Mesendoderm (in vitro differentiated cells): ENCODE results near the gene HTR6.

ENCODE experiments used
- DNase-seq: peaks from one replicate; pipeline ENCODE4 v3.0.0; 2013
- H2AK5ac ChIP-seq: 2 replicates; pipeline ENCODE4 v1.6.1; 2013; ENCODE audit warnings: low read length, inconsistent platforms
- H2BK120ac ChIP-seq: 2 replicates; pipeline ENCODE4 v1.6.1; 2013; ENCODE audit warnings: low read depth, mild to moderate bottlenecking, low read length, moderate library complexity, mixed read lengths
- H2BK15ac ChIP-seq: replicated peaks from 2 replicates; pipeline ENCODE4 v1.6.1; 2013; ENCODE audit warnings: low read depth, mild to moderate bottlenecking, moderate library complexity
- H2BK5ac ChIP-seq: 2 replicates; pipeline ENCODE4 v1.6.1; 2013; ENCODE audit warnings: low read length, inconsistent platforms
- H3K18ac ChIP-seq: 2 replicates; pipeline ENCODE4 v1.6.1; 2013; ENCODE audit warnings: mild to moderate bottlenecking, low read length, mixed read lengths
- H3K23ac ChIP-seq: one replicate; pipeline ENCODE4 v1.6.1; 2013; ENCODE audit warnings: low read length
- H3K27ac ChIP-seq: 2 replicates; pipeline ENCODE4 v1.5.1; 2013; ENCODE audit warnings: low read depth, mild to moderate bottlenecking, inconsistent platforms, low read length, moderate library complexity
- H3K27me3 ChIP-seq: 2 replicates; pipeline ENCODE4 v1.6.1; 2013; ENCODE audit warnings: low read length, control low read depth, mild to moderate bottlenecking, inconsistent platforms; ENCODE audit not compliant: insufficient read depth, poor library complexity
- H3K36me3 ChIP-seq: 2 replicates; pipeline ENCODE4 v1.6.1; 2013; ENCODE audit warnings: low read length, inconsistent platforms; ENCODE audit not compliant: control insufficient read depth, insufficient read depth
- H3K4ac ChIP-seq: one replicate; pipeline ENCODE4 v1.6.1; 2013; ENCODE audit warnings: low read depth, mild to moderate bottlenecking, low read length, moderate library complexity
- H3K4me1 ChIP-seq: 2 replicates; pipeline ENCODE4 v1.6.1; 2013; ENCODE audit warnings: low read depth, low read length, inconsistent platforms; ENCODE audit not compliant: control insufficient read depth
- H3K4me2 ChIP-seq: 2 replicates; pipeline ENCODE4 v1.6.1; 2013; ENCODE audit warnings: low read length
- H3K4me3 ChIP-seq: 2 replicates; pipeline ENCODE4 v1.5.1; 2013; ENCODE audit warnings: mild to moderate bottlenecking, low read length
- H3K56ac ChIP-seq: one replicate; pipeline ENCODE4 v1.6.1; 2013; ENCODE audit warnings: low read length
- H3K79me1 ChIP-seq: 2 replicates; pipeline ENCODE4 v1.6.1; 2013; ENCODE audit warnings: low read length, inconsistent platforms
- H3K79me2 ChIP-seq: 2 replicates; pipeline ENCODE4 v1.6.1; 2013; ENCODE audit warnings: mild to moderate bottlenecking, low read length; ENCODE audit not compliant: control insufficient read depth, insufficient read depth
- H3K9ac ChIP-seq: 2 replicates; pipeline ENCODE4 v1.6.1; 2013; ENCODE audit warnings: low read length, inconsistent platforms
- H4K5ac ChIP-seq: one replicate; pipeline ENCODE4 v1.6.1; 2013; ENCODE audit warnings: low read length
- H4K8ac ChIP-seq: one replicate; pipeline ENCODE4 v1.6.1; 2013; ENCODE audit warnings: low read depth, mild to moderate bottlenecking, control low read depth, low read length, moderate library complexity
- WGBS: extraction: QIAGEN DNeasy Blood & Tissue Kit; methylation state at CpG from one replicate; pipeline ENCODE4 v1.1.7; 2013; ENCODE audit warnings: low lambda C conversion rate, missing lambda C conversion rate; ENCODE audit not compliant: insufficient coverage; ENCODE audit errors: extremely low coverage; 5-methylcytosine and 5-hydroxymethylcytosine counted together

HTR6 gene

GRCh38 chr1:19689856-19690255 is 25.2 kb downstream of the HTR6 start:
- H3K18ac ChIP-seq, result no peak overlapping the region

GRCh38 chr1:19690342-19690741 is 25.7 kb downstream of the HTR6 start:
- Histone ChIP-seq H2BK15ac (no peak overlapping the region), H3K27me3 (no peaks in the 10 kb centered on the region), H4K8ac (no peak overlapping the region), H2BK120ac (no peak overlapping the region), H3K4me3 (no peak overlapping the region), H3K18ac (no peak overlapping the region), H2BK5ac (no peak overlapping the region), H3K56ac (no peak overlapping the region), H3K4me2 (no peak overlapping the region), H3K27ac (no peak overlapping the region), H3K9ac (no peak overlapping the region), H3K4me1 (no peaks in the 10 kb centered on the region), H3K79me2 (no peaks in the 10 kb centered on the region), H3K23ac (no peak overlapping the region), H3K79me1 (no peaks in the 10 kb centered on the region), H2AK5ac (no peak overlapping the region), H3K4ac (no peak overlapping the region), H3K36me3 (no peaks in the 10 kb centered on the region), H4K5ac (no peak overlapping the region)
- no CpG with 5 or more reads among the region's 7 CpGs for WGBS
- DNase-seq, result no peak

More at GRCh38 chr1:19689856-19690255, 25.2 kb downstream of the HTR6 start:
- Histone ChIP-seq H3K56ac (no peak overlapping the region), H4K5ac (no peak overlapping the region), H3K4ac (no peak overlapping the region), H3K9ac (no peak overlapping the region), H3K27ac (no peak overlapping the region), H3K4me3 (no peak overlapping the region), H3K23ac (no peak overlapping the region), H3K36me3 (no peaks in the 10 kb centered on the region), H3K27me3 (no peaks in the 10 kb centered on the region), H3K79me1 (no peaks in the 10 kb centered on the region), H3K79me2 (no peaks in the 10 kb centered on the region), H2BK5ac (no peak overlapping the region), H3K4me1 (no peaks in the 10 kb centered on the region), H3K4me2 (no peak overlapping the region), H4K8ac (no peak overlapping the region), H2BK15ac (no peak overlapping the region), H2BK120ac (no peak overlapping the region), H2AK5ac (no peak overlapping the region)
- DNase-seq, result no peak
- WGBS, result no CpG with 5 or more reads among the region's 3 CpGs

DNA sequence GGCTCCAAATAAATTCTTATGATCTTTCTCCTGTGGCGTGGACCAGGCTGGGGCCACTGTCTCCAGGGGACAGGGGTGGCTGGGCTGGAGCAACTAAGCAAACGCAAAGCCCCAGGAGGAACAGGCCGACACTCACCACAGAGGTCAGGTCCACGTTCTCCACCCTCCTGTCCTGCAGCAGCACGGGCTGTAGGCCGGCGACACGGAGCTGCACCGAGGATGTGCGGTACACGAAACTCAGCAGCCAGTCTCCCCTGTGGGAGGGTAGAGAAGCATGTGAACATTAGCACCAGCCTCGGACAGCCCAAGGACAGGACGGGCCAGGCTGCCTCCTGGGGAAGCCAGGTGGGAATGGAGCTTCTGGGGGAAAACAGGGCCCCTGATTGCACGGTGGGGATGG is 29.6 kb downstream of the HTR6 start:
- DNase-seq, result no peak
- Histone ChIP-seq H3K79me2 (no peaks in the 10 kb centered on the region), H3K9ac (no peak overlapping the region), H3K27me3 (no peaks in the 10 kb centered on the region), H3K23ac (no peak overlapping the region), H3K36me3 (no peaks in the 10 kb centered on the region), H2AK5ac (no peak overlapping the region), H4K8ac (no peak overlapping the region), H3K4me3 (no peak overlapping the region), H3K79me1 (no peaks in the 10 kb centered on the region), H3K56ac (no peak overlapping the region), H3K4ac (no peak overlapping the region), H4K5ac (no peak overlapping the region), H2BK5ac (no peak overlapping the region), H2BK120ac (no peak overlapping the region), H3K27ac (no peak overlapping the region), H3K18ac (no peak overlapping the region), H3K4me1 (no peaks in the 10 kb centered on the region), H2BK15ac (no peak overlapping the region), H3K4me2 (no peak overlapping the region)
- no CpG with 5 or more reads among the region's 14 CpGs for WGBS

DNA sequence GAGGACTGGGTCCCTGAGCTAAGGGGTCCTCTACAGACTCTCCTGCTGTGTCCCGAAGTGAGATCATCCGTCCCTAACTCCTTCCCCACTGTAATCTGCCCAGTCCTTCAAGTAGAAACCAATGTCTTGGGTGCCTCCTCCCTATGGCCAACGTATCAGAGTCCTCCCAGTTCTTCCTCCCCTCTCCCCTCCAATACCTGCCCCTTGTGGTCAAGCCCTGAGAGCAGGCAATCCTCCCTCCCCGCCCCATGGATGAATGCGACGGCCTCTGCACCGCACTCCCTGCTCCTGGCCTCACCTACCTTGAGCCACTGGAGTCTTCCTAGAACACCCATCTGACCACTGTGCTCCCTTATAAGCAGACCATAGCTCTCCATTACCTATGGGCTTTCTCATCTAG is 31.1 kb downstream of the HTR6 start:
- H2BK15ac ChIP-seq, result no peak overlapping the region
- no peak overlapping the region for H3K4me3 ChIP-seq
- no peak overlapping the region for H3K18ac ChIP-seq
- H3K9ac ChIP-seq, result no peak overlapping the region
- H3K79me2 ChIP-seq, result no peaks in the 10 kb centered on the region
- no peak overlapping the region for H3K27ac ChIP-seq
- H3K56ac ChIP-seq, result no peak overlapping the region
- H2AK5ac ChIP-seq, result no peak overlapping the region
- no peak overlapping the region for H4K5ac ChIP-seq
- H3K4me1 ChIP-seq, result no peaks in the 10 kb centered on the region
- H2BK120ac ChIP-seq, result no peak overlapping the region
- no peaks in the 10 kb centered on the region for H3K79me1 ChIP-seq
- no peak overlapping the region for H3K4me2 ChIP-seq
- no peak for DNase-seq
- no peak overlapping the region for H3K23ac ChIP-seq
- H3K4ac ChIP-seq, result no peak overlapping the region
- H3K36me3 ChIP-seq, result no peaks in the 10 kb centered on the region
- no peaks in the 10 kb centered on the region for H3K27me3 ChIP-seq
- WGBS, result no CpG with 5 or more reads among the region's 7 CpGs
- no peak overlapping the region for H2BK5ac ChIP-seq
- no peak overlapping the region for H4K8ac ChIP-seq

DNA sequence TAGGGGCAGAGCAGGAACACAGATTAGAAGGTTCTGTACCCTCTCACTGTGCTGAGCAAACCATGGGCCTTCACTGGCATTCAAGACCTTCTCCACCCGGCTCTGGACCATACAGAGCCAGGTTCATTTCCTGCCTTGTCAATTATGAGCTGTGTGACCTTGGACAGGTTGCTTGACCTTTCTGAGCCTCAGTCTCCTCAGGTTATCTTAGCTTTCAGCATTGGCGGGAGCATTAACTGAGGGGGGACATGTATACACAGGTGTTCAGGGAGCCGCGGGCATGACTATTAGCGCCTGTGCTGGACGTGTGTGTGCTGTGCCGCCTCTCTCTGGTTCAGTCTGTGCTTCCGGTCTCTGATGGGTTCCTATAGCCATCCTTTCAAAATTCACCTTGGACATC is 32.1 kb downstream of the HTR6 start:
- Histone ChIP-seq H3K79me1 (no peaks in the 10 kb centered on the region), H3K36me3 (no peaks in the 10 kb centered on the region), H4K5ac (no peak overlapping the region), H2BK5ac (no peak overlapping the region), H3K4me3 (no peak overlapping the region), H3K4me2 (no peak overlapping the region), H3K18ac (no peak overlapping the region), H4K8ac (no peak overlapping the region), H2AK5ac (no peak overlapping the region), H2BK120ac (no peak overlapping the region), H3K79me2 (no peaks in the 10 kb centered on the region), H3K4me1 (no peaks in the 10 kb centered on the region), H3K27ac (no peak overlapping the region), H3K23ac (no peak overlapping the region), H3K4ac (no peak overlapping the region), H3K56ac (no peak overlapping the region), H3K9ac (no peak overlapping the region), H3K27me3 (no peaks in the 10 kb centered on the region), H2BK15ac (no peak overlapping the region)
- WGBS, result no CpG with 5 or more reads among the region's 8 CpGs
- no peak for DNase-seq

GRCh38 chr1:19698181-19698580 is 33.5 kb downstream of the HTR6 start:
- Histone ChIP-seq H3K79me1 (no peaks in the 10 kb centered on the region), H2BK120ac (no peak overlapping the region), H3K27me3 (no peaks in the 10 kb centered on the region), H3K79me2 (no peaks in the 10 kb centered on the region), H3K9ac (no peak overlapping the region), H3K23ac (no peak overlapping the region), H3K4me3 (no peak overlapping the region), H3K56ac (no peak overlapping the region), H4K8ac (no peak overlapping the region), H3K27ac (no peak overlapping the region), H3K4me1 (no peaks in the 10 kb centered on the region), H4K5ac (no peak overlapping the region), H2BK15ac (no peak overlapping the region), H3K4ac (no peak overlapping the region), H2AK5ac (no peak overlapping the region), H2BK5ac (no peak overlapping the region), H3K36me3 (no peaks in the 10 kb centered on the region), H3K18ac (no peak overlapping the region), H3K4me2 (no peak overlapping the region)
- WGBS, result no CpG with 5 or more reads among the region's 4 CpGs
- DNase-seq, result no peak
